Activated CD4-positive, alpha-beta memory T cell treated with anti-CD3 and anti-CD28 coated beads for 36 hours (primary cell): ENCODE data around the gene PMS2. TPM values are rescaled to one million over a fixed set of nuclear protein-coding genes. Genes with fewer than 3 reads are reported as not detected.
A peak's percentile ranks its signal among the peaks of the same experiment; 100 is the strongest.
"Not testable (repeated sequence)": the region's sequence is repeated elsewhere in the genome, so short reads cannot be mapped to it uniquely, and the experiment has no call there.

ENCODE experiments used
- CTCF ChIA-PET: fragments of 350-600 bp; sonication (Branson Sonifier 250); formaldehyde crosslinking; loops from one replicate; lab custom pipeline; 2021; ENCODE audit warnings: antibody characterized with exemption, inconsistent platforms; lab: Charles Lee
- POLR2A ChIA-PET: fragments of 350-600 bp; sonication (Branson Sonifier 250); formaldehyde crosslinking; loops from one replicate; lab custom pipeline; 2021; ENCODE audit warnings: antibody characterized with exemption; lab: Charles Lee
- DNase-seq: peaks from one replicate; pipeline ENCODE4 v3.0.0-alpha.2; 2020
- H3K27ac Mint-ChIP-seq: one replicate; pipeline ENCODE4 v1.8.0; 2021; ENCODE audit warnings: mixed read lengths
- H3K27me3 Mint-ChIP-seq: one replicate; pipeline ENCODE4 v1.8.0; 2021; ENCODE audit warnings: mixed read lengths
- H3K36me3 Mint-ChIP-seq: one replicate; pipeline ENCODE4 v1.8.0; 2021; ENCODE audit warnings: mixed read lengths
- H3K4me1 Mint-ChIP-seq: one replicate; pipeline ENCODE4 v1.8.0; 2021; ENCODE audit warnings: low read depth, mixed read lengths
- H3K4me3 Mint-ChIP-seq: one replicate; pipeline ENCODE4 v1.8.0; 2021; ENCODE audit warnings: mild to moderate bottlenecking, mixed read lengths
- H3K9me3 Mint-ChIP-seq: one replicate; pipeline ENCODE4 v1.8.0; 2021; ENCODE audit warnings: mixed read lengths
- intact Hi-C: fragments of 100-400 bp; cut with micrococcal nuclease; formaldehyde crosslinking; loops from one replicate; pipeline ENCODE4 v1.15.1; 2023
- total RNA-seq, 2 experiments: library from RNA; stranded (reverse); gene quantifications; one replicate each; pipeline ENCODE4 v1.2.3, GENCODE V29; 2021

The PMS2 gene, protein sequence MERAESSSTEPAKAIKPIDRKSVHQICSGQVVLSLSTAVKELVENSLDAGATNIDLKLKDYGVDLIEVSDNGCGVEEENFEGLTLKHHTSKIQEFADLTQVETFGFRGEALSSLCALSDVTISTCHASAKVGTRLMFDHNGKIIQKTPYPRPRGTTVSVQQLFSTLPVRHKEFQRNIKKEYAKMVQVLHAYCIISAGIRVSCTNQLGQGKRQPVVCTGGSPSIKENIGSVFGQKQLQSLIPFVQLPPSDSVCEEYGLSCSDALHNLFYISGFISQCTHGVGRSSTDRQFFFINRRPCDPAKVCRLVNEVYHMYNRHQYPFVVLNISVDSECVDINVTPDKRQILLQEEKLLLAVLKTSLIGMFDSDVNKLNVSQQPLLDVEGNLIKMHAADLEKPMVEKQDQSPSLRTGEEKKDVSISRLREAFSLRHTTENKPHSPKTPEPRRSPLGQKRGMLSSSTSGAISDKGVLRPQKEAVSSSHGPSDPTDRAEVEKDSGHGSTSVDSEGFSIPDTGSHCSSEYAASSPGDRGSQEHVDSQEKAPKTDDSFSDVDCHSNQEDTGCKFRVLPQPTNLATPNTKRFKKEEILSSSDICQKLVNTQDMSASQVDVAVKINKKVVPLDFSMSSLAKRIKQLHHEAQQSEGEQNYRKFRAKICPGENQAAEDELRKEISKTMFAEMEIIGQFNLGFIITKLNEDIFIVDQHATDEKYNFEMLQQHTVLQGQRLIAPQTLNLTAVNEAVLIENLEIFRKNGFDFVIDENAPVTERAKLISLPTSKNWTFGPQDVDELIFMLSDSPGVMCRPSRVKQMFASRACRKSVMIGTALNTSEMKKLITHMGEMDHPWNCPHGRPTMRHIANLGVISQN
- 10 to 100 TPM; 21.0 to 21.4 TPM for total RNA-seq

DNA sequence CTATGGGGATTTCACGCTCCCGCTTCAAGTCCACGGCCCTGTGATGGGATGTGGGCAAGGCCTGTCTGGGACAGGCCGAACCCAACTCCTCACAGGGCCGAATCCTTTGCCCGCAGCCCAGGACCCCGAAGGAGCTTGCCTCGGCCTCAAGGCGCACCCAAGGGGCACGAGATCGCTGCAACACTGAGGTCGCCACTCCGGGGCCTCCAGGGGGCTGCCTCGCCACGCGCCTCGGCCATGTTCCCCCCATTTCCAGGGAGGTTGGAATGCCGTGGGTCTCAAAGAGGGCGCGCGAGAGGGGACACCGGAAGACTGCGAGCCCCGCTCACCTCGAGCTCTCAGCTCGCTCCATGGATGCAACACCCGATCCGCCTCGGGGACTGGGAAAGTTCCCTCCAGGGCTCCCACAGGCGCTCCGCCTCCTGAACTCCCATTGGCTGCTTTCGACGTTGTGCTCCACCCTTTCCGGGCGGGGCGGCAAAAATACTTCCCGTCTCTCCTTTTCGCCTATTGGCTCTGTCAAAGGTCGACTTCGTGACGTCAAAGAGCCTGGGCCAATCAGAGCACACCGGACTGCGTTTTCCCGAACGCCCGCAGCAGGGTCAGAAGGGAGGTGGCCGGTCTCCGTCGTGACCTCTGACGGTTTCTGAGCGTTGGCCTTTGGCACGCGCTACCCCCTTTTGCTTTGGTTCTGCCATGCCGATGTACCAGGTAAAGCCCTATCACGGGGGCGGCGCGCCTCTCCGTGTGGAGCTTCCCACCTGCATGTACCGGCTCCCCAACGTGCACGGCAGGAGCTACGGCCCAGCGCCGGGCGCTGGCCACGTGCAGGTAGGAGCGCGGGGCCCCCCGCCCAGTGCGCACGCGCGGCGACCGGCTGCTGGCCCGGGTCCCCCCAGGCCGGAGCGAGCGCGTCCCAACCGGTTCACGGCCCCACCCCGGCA is at the start of gene PMS2, which contains the start of gene AIMP2:
PMS2 (minus strand) TSS at position 382 of the 944 bp plus-strand sequence; CDS start at position 352, 30 bp downstream.
AIMP2 (plus strand) TSS at position 605 of the 944 bp plus-strand sequence; CDS start at position 697, 92 bp downstream.
- H3K4me3 Mint-ChIP-seq: peak within 1 kb of the TSS; percentile 85
- H3K27me3 Mint-ChIP-seq: no peaks in the 10 kb centered on the region
- intact Hi-C loops: loop anchor here (5.0 to 10.0 kb wide), 2 partner anchors 154 to 313 kb away; no protein-coding TSS in a partner anchor
- DNase-seq: peak; percentile 99
- H3K9me3 Mint-ChIP-seq: no peaks in the 10 kb centered on the region
- peaks cover 7% of the 10 kb centered on the region for H3K36me3 Mint-ChIP-seq
- ChIA-PET POLR2A (interaction anchor here (0.8 to 2.0 kb wide), 4 partner anchors 12 to 97 kb away, joined by 4 to 6 read pairs (median 5); no protein-coding TSS in a partner anchor), CTCF (interaction anchor here (0.6 to 1.9 kb wide), 8 partner anchors 11 to 341 kb away, joined by 3 to 6 read pairs (median 3); no protein-coding TSS in a partner anchor)
- peak within 1 kb of the TSS; percentile 92 for H3K27ac Mint-ChIP-seq
- H3K4me1 Mint-ChIP-seq: peaks cover 41% of the 10 kb centered on the region

DNA sequence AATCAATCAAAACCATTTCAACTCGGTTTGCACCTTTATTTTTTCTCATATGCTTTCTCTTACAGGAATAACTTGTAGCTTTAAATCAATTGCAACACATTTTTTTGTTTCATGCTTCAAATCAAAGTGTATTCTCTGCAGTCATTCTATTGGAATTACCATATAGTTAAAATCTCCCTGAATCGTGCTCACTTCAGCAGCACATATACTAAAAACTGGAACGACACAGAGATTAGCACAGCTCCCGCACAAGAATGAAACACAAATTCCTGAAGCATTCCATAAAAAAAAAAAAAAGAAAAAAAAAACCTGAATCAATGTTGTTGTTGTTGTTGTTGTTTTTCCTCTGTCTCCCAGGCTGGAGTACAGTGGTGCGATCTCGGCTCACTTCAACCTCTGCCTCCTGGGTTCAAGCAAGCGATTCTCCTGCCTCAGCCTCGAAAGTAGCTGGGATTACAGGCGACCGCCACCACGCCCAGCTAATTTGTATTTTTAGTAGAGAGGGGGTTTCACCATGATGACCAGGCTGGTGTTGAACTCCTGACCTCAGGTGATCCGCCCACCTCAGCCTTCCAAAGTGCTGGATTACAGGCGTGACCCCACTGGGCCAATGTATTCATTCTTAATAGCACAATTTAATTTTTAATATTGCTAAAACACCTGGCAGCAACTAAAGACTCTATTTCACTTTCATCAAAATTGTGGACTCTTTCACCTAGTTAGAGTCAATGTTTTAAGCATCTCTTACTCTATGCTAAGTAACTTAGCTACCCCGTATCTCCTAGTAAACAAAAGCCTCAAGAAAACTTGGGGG is 48.7 kb upstream of the PMS2 start:
- Mint-ChIP-seq H3K9me3 (no peaks in the 10 kb centered on the region), H3K36me3 (peaks cover 9% of the 10 kb centered on the region), H3K4me1 (peaks cover 27% of the 10 kb centered on the region), H3K4me3 (peak overlapping the region; percentile 88), H3K27ac (peak overlapping the region; percentile 93), H3K27me3 (no peaks in the 10 kb centered on the region)
- intact Hi-C loops: no loop called here
- DNase-seq: peak; percentile 16
- ChIA-PET CTCF (interaction anchor here (0.6 to 1.5 kb wide), 4 partner anchors 49 to 391 kb away, joined by 3 to 7 read pairs (median 4); no protein-coding TSS in a partner anchor), POLR2A (interaction anchor here (1.2 kb wide), 1 partner anchor 328 kb away, joined by 4 read pairs; no protein-coding TSS in a partner anchor)

GRCh38 chr7:6056616-6057015 is 47.8 kb upstream of the PMS2 start:
- CTCF ChIA-PET: interaction anchor here (0.9 to 1.5 kb wide), 3 partner anchors 50 to 267 kb away, joined by 3 to 7 read pairs (median 5); no protein-coding TSS in a partner anchor
- peaks cover 27% of the 10 kb centered on the region for H3K4me1 Mint-ChIP-seq
- no peak for DNase-seq
- no peaks in the 10 kb centered on the region for H3K9me3 Mint-ChIP-seq
- POLR2A ChIA-PET: interaction anchor here (1.2 kb wide), 1 partner anchor 329 kb away, joined by 4 read pairs; no protein-coding TSS in a partner anchor
- intact Hi-C loops: no loop called here
- no peak overlapping the region for H3K4me3 Mint-ChIP-seq
- H3K27ac Mint-ChIP-seq: no peak overlapping the region
- H3K27me3 Mint-ChIP-seq: no peaks in the 10 kb centered on the region
- peaks cover 12% of the 10 kb centered on the region for H3K36me3 Mint-ChIP-seq

GRCh38 chr7:6051185-6051584 is 42.3 kb upstream of the PMS2 start:
- H3K9me3 Mint-ChIP-seq, H3K4me3 Mint-ChIP-seq, DNase-seq, intact Hi-C loops, CTCF ChIA-PET, H3K4me1 Mint-ChIP-seq, POLR2A ChIA-PET, H3K27me3 Mint-ChIP-seq, H3K27ac Mint-ChIP-seq: not testable (repeated sequence)
- peaks cover 26% of the 10 kb centered on the region for H3K36me3 Mint-ChIP-seq

GRCh38 chr7:6049780-6050179 is 40.9 kb upstream of the PMS2 start:
- ChIA-PET POLR2A (no interaction called here), CTCF (no interaction called here)
- peaks cover 3% of the 10 kb centered on the region for H3K4me1 Mint-ChIP-seq
- intact Hi-C loops: no loop called here
- no peaks in the 10 kb centered on the region for H3K9me3 Mint-ChIP-seq
- H3K27ac Mint-ChIP-seq: no peak overlapping the region
- DNase-seq: no peak
- H3K4me3 Mint-ChIP-seq: no peak overlapping the region
- no peaks in the 10 kb centered on the region for H3K27me3 Mint-ChIP-seq
- H3K36me3 Mint-ChIP-seq: peaks cover 26% of the 10 kb centered on the region

DNA sequence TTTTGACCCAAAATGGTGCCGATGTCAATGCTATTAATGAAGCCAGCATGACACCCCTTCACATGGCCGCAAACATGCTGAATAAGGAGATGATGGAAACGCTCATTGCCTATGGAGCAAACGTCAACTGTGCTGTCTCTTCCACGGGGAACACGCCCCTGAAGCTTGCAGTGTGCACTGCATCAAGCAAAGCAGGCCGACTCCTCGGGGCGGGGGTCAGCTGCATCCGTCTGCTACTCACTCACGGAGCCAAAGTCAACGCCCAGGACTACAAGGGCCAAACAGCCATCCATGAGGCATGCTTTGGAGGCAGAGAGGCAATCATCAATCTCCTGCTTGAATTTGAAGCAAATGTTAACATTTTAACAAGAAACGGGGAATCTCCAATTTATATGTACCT is 26.8 kb upstream of the PMS2 start:
- Mint-ChIP-seq H3K9me3 (no peaks in the 10 kb centered on the region), H3K4me1 (no peaks in the 10 kb centered on the region), H3K27me3 (no peaks in the 10 kb centered on the region), H3K36me3 (peaks cover 24% of the 10 kb centered on the region), H3K27ac (no peak overlapping the region), H3K4me3 (no peak overlapping the region)
- ChIA-PET CTCF (no interaction called here), POLR2A (no interaction called here)
- no peak for DNase-seq
- intact Hi-C loops: no loop called here

DNA sequence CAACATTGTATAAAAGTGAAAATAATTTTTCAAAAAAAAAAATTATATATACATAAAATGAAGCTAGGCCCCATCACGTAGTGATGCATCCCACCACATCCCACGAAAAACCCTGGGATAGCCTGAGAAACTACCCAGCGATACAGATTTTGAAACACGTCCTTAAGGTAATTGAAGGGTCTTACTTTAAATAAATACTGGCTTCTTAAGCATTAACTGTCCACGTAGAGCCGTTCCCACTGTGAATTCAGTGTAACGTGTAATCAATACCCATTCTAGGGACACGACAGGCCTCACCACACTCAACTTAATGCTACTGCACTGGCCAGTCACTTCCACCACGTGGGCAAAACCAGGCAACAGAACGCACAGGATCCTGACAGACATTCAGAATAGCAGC is 26.3 kb upstream of the PMS2 start:
- POLR2A ChIA-PET: no interaction called here
- H3K27ac Mint-ChIP-seq: no peak overlapping the region
- H3K4me3 Mint-ChIP-seq: no peak overlapping the region
- intact Hi-C loops: no loop called here
- no peak for DNase-seq
- peaks cover 21% of the 10 kb centered on the region for H3K36me3 Mint-ChIP-seq
- CTCF ChIA-PET: no interaction called here
- no peaks in the 10 kb centered on the region for H3K27me3 Mint-ChIP-seq
- H3K4me1 Mint-ChIP-seq: no peaks in the 10 kb centered on the region
- no peaks in the 10 kb centered on the region for H3K9me3 Mint-ChIP-seq

GRCh38 chr7:6032641-6033040 is 23.8 kb upstream of the PMS2 start:
- Mint-ChIP-seq H3K36me3 (peaks cover 30% of the 10 kb centered on the region), H3K9me3 (no peaks in the 10 kb centered on the region), H3K4me1 (no peaks in the 10 kb centered on the region), H3K4me3 (no peak overlapping the region), H3K27ac (no peak overlapping the region), H3K27me3 (no peaks in the 10 kb centered on the region)
- intact Hi-C loops: no loop called here
- ChIA-PET CTCF (no interaction called here), POLR2A (no interaction called here)
- no peak for DNase-seq

GRCh38 chr7:6032167-6032566 is 23.3 kb upstream of the PMS2 start:
- POLR2A ChIA-PET: interaction anchor here (0.5 kb wide), 1 partner anchor 318 kb away, joined by 3 read pairs; no protein-coding TSS in a partner anchor
- no peaks in the 10 kb centered on the region for H3K9me3 Mint-ChIP-seq
- H3K27ac Mint-ChIP-seq: no peak overlapping the region
- DNase-seq: no peak
- intact Hi-C loops: no loop called here
- no peaks in the 10 kb centered on the region for H3K27me3 Mint-ChIP-seq
- CTCF ChIA-PET: no interaction called here
- no peak overlapping the region for H3K4me3 Mint-ChIP-seq
- H3K36me3 Mint-ChIP-seq: peaks cover 34% of the 10 kb centered on the region
- H3K4me1 Mint-ChIP-seq: peaks cover 2% of the 10 kb centered on the region

DNA sequence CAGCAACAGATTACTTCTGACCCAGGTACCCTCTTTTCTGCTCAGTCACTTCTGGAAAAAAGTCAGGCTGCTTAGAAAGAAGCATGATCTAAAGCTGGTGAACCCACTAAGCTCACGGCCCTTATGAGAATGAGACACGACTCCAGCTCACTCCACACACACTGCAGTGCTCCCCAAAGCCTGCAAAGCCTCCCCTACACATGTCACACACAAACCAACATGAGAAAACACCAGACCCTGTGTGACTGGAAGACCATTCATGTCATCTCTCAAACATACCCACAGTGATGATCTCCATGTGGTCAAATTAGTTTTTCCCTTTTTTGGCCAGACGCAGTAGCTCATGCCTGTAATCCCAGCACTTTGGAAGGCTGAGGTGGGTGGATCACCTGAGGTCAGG is 22.7 kb upstream of the PMS2 start:
- Mint-ChIP-seq H3K27ac (peak overlapping the region; percentile 44), H3K27me3 (no peaks in the 10 kb centered on the region), H3K4me1 (peaks cover 8% of the 10 kb centered on the region), H3K4me3 (no peak overlapping the region), H3K9me3 (no peaks in the 10 kb centered on the region), H3K36me3 (peaks cover 40% of the 10 kb centered on the region)
- intact Hi-C loops: no loop called here
- CTCF ChIA-PET: no interaction called here
- POLR2A ChIA-PET: interaction anchor here (0.6 kb wide), 1 partner anchor 11 kb away, joined by 3 read pairs; no protein-coding TSS in a partner anchor
- no peak for DNase-seq
